PFSK-1 (cell line): ENCODE data around the gene FMNL2.

Experiments used
- POLR2AphosphoS5 ChIP-seq: IDR thresholded peaks from 2 replicates; pipeline ENCODE4 v1.6.1; 2012; ENCODE audit warnings: low read depth, mild to moderate bottlenecking, control low read depth, low read length, moderate library complexity
- REST ChIP-seq, 2 experiments: IDR thresholded peaks; 2 replicates each; pipeline versions ENCODE4 v1.6.1 to v1.8.0; 2011 to 2012; ENCODE audit warnings: low read depth in 2 of 2, low read length in 2 of 2, control low read depth in 1 of 2, inconsistent platforms in 1 of 2, mild to moderate bottlenecking in 1 of 2, moderate library complexity in 1 of 2; ENCODE audit not compliant: insufficient read depth in 1 of 2

DNA sequence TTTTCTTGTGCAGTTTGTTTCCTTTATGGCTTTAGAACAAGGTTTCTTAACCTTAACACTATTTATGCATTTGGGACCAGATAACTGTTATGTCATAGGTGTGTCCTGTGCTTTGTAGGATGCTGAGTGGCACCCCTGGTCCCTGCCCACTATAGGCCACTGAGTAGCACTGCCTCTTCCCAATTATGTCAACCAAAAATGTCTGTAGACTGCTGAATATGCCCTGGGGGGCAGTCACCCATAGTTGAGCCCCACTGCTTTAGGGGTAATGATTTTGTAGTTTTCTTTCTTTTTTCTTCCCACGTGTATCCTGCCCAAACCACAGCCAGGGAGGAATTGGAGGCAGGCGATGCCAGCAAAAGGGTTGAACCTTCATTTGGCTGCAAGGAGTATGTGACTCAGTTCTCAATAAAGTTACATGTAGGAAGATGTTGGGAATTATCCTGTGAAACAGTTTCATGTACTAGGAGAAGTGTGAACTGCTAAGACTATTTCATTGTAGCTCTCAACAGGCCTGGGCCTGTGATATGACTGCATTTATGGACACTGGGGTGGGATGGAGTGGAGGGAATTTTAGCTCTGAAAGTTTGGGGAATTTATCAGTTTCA lies 65.7 kb downstream of the FMNL2 start:
- no peak for TF ChIP-seq POLR2AphosphoS5
- no peak for TF ChIP-seq REST (IDR thresholded peaks at IDR 0.05; ENCODE audit: insufficient read depth in 1 of 2, low read depth in 2 of 2, low read length in 2 of 2)
